Measurements from ENCODE around the gene SLC25A45.
A peak's percentile ranks its signal among the peaks of the same experiment; 100 is the strongest.

The SLC25A45 gene

DNA sequence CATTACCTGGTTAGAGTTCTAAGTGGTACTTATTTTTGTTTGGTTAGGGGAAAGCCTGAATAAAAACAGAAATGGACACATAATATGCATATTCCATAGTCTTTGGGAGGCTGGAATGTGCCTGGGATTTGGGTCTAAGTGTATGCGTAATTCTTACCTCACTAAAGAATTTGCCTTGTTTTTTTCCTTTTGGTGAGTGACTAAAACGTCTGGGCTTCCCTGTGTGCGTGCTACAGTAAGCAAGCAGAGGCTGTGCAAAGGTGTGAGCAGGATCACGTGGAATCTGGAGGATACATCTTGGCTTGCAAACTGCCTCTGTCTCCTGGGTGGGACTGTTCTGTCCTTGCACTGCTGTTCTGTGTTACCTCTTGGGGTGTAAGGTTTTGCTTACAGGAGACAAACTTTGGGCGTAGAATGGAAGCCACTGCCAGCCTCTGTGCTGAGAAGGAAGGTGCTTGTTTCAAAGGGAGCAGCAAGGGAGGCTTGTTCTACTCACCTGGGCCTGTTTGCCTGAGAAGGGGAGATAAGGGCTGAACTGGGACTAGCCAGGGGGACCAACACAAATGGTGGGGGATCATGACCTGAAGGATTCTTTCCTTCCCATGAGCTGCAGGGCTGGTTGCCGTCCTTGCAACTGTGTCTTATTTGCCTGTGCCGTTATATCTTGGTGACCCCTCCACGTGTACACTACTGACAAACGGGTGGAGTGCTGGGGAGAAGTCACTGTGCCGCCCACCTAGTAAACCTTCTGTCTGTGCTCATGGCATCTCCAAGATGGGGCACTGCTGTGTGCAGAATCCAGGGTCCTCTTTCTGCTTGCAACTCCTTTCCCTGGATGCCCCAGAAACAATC lies 44.6 kb upstream of the SLC25A45 start:
- TF ChIP-seq, protein P1, sequence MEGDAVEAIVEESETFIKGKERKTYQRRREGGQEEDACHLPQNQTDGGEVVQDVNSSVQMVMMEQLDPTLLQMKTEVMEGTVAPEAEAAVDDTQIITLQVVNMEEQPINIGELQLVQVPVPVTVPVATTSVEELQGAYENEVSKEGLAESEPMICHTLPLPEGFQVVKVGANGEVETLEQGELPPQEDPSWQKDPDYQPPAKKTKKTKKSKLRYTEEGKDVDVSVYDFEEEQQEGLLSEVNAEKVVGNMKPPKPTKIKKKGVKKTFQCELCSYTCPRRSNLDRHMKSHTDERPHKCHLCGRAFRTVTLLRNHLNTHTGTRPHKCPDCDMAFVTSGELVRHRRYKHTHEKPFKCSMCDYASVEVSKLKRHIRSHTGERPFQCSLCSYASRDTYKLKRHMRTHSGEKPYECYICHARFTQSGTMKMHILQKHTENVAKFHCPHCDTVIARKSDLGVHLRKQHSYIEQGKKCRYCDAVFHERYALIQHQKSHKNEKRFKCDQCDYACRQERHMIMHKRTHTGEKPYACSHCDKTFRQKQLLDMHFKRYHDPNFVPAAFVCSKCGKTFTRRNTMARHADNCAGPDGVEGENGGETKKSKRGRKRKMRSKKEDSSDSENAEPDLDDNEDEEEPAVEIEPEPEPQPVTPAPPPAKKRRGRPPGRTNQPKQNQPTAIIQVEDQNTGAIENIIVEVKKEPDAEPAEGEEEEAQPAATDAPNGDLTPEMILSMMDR (conservative IDR thresholded peaks at IDR 0.05; ENCODE audit: low read depth, low read length) = no peak
- peaks cover 96% of the 10 kb centered on the region for H3K79me2 ChIP-seq (ENCODE audit: insufficient read depth, low read depth)
- peak overlapping the region; percentile 100 for H3K27ac ChIP-seq
- no peak overlapping the region for H2AFZ ChIP-seq (ENCODE audit: low read depth)
- no peak overlapping the region for H3K4me3 ChIP-seq (IDR thresholded peaks at IDR 0.05; ENCODE audit: insufficient read depth, low read depth, low read length)
- no peaks in the 10 kb centered on the region for H3K27me3 ChIP-seq (ENCODE audit: insufficient read depth, low read depth)
- peaks cover 33% of the 10 kb centered on the region for H4K20me1 ChIP-seq (ENCODE audit: insufficient read depth)
- peak overlapping the region; percentile 99 for H3K9ac ChIP-seq
- H3K4me2 ChIP-seq = peak overlapping the region; percentile 96
- no peaks in the 10 kb centered on the region for H3K36me3 ChIP-seq (ENCODE audit: insufficient read depth)
- H3K4me1 ChIP-seq (ENCODE audit: low read depth, poor library complexity, severe bottlenecking) = peaks cover 74% of the 10 kb centered on the region

DNA sequence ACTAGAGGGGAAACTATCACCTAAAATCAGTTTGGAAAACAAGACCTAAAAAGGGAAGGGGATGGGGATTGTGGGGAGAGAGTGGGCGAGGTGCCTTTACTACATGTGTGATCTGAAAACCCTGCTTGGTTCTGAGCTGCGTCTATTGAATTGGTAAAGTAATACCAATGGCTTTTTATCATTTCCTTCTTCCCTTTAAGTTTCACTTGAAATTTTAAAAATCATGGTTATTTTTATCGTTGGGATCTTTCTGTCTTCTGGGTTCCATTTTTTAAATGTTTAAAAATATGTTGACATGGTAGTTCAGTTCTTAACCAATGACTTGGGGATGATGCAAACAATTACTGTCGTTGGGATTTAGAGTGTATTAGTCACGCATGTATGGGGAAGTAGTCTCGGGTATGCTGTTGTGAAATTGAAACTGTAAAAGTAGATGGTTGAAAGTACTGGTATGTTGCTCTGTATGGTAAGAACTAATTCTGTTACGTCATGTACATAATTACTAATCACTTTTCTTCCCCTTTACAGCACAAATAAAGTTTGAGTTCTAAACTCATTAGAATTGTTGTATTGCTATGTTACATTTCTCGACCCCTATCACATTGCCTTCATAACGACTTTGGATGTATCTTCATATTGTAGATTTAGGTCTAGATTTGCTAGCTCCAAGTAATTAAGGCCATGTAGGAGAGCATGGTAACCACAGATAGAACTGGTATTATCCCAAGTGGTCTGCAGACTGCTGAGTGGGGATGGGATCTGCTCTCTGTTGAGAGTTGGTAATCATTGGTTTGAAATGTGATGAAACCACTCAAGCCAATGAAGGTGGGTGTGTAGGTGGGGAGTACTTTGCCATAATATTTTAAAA lies 43.8 kb upstream of the SLC25A45 start:
- TF ChIP-seq, protein P1 (conservative IDR thresholded peaks at IDR 0.05; ENCODE audit: low read depth, low read length) = no peak
- peaks cover 33% of the 10 kb centered on the region for H4K20me1 ChIP-seq (ENCODE audit: insufficient read depth)
- no peaks in the 10 kb centered on the region for H3K27me3 ChIP-seq (ENCODE audit: insufficient read depth, low read depth)
- H3K79me2 ChIP-seq (ENCODE audit: insufficient read depth, low read depth) = peaks cover 92% of the 10 kb centered on the region
- H2AFZ ChIP-seq (ENCODE audit: low read depth) = no peak overlapping the region
- H3K4me3 ChIP-seq (IDR thresholded peaks at IDR 0.05; ENCODE audit: insufficient read depth, low read depth, low read length) = no peak overlapping the region
- H3K27ac ChIP-seq = peak overlapping the region; percentile 100
- H3K9ac ChIP-seq = peak overlapping the region; percentile 99
- H3K4me1 ChIP-seq (ENCODE audit: low read depth, poor library complexity, severe bottlenecking) = peaks cover 69% of the 10 kb centered on the region
- no peaks in the 10 kb centered on the region for H3K36me3 ChIP-seq (ENCODE audit: insufficient read depth)
- H3K4me2 ChIP-seq = peak overlapping the region; percentile 96

DNA sequence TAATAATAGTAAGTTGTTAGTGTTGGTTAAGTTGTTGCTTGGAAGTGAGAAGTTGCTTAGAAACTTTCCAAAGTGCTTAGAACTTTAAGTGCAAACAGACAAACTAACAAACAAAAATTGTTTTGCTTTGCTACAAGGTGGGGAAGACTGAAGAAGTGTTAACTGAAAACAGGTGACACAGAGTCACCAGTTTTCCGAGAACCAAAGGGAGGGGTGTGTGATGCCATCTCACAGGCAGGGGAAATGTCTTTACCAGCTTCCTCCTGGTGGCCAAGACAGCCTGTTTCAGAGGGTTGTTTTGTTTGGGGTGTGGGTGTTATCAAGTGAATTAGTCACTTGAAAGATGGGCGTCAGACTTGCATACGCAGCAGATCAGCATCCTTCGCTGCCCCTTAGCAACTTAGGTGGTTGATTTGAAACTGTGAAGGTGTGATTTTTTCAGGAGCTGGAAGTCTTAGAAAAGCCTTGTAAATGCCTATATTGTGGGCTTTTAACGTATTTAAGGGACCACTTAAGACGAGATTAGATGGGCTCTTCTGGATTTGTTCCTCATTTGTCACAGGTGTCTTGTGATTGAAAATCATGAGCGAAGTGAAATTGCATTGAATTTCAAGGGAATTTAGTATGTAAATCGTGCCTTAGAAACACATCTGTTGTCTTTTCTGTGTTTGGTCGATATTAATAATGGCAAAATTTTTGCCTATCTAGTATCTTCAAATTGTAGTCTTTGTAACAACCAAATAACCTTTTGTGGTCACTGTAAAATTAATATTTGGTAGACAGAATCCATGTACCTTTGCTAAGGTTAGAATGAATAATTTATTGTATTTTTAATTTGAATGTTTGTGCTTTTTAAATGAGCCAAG lies 42.9 kb upstream of the SLC25A45 start:
- peaks cover 33% of the 10 kb centered on the region for H4K20me1 ChIP-seq (ENCODE audit: insufficient read depth)
- peak overlapping the region; percentile 99 for H3K9ac ChIP-seq
- TF ChIP-seq, protein P1 (conservative IDR thresholded peaks at IDR 0.05; ENCODE audit: low read depth, low read length) = no peak
- no peaks in the 10 kb centered on the region for H3K36me3 ChIP-seq (ENCODE audit: insufficient read depth)
- peak overlapping the region; percentile 96 for H3K4me2 ChIP-seq
- H2AFZ ChIP-seq (ENCODE audit: low read depth) = no peak overlapping the region
- no peak overlapping the region for H3K4me3 ChIP-seq (IDR thresholded peaks at IDR 0.05; ENCODE audit: insufficient read depth, low read depth, low read length)
- H3K27me3 ChIP-seq (ENCODE audit: insufficient read depth, low read depth) = no peaks in the 10 kb centered on the region
- peaks cover 68% of the 10 kb centered on the region for H3K4me1 ChIP-seq (ENCODE audit: low read depth, poor library complexity, severe bottlenecking)
- peaks cover 89% of the 10 kb centered on the region for H3K79me2 ChIP-seq (ENCODE audit: insufficient read depth, low read depth)
- H3K27ac ChIP-seq = peak overlapping the region; percentile 100
